Kidney tubule cell (primary cell): ENCODE measurements around the gene WTIP.
"Not testable (repeated sequence)": the region's sequence is repeated elsewhere in the genome, so short reads cannot be mapped to it uniquely, and the experiment has no call there.

Source experiments
- DNase-seq: peaks from one replicate; pipeline ENCODE4 v3.0.0-alpha.2; 2018; ENCODE audit warnings: low spot score

WTIP gene

GRCh38 chr19:34503531-34504272 is 22.1 kb downstream of the WTIP start:
- DNase-seq = no peak

DNA sequence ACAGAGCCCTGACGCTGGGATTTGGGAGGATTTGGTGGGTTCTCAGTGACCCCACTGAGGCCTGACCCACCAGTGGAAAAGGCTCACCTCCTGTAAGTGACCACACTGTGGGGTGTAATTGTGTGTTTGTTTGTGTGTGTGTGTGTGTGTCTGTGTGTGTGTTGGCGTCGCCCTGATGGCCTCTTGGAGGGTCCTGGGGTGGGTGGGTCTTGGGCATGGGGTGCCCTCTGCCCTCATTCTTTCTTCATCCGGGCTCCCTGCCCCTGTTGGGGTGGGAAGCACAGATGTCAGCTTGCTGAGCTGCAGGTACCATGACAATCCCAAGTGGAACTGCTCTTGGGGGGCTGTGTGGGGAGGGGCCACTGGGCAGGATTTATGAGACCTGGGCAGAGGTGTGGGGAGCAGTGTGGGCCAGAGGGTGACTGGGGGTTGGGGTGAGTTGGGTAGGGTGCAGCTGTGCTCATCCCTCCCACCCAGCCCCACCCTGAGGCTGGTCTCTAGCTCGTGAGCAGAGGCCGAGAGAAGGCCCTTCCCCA is 22.8 kb downstream of the WTIP start:
- no peak for DNase-seq

- no peak for DNase-seq
These were observed 23.3 kb downstream of the WTIP start for GRCh38 chr19:34504809-34505291.

- no peak for DNase-seq
These were observed 23.9 kb downstream of the WTIP start for GRCh38 chr19:34505321-34506025.

GRCh38 chr19:34506026-34506370 is 24.4 kb downstream of the WTIP start:
- DNase-seq = no peak

GRCh38 chr19:34507414-34508067 is 26.0 kb downstream of the WTIP start:
- no peak for DNase-seq

DNA sequence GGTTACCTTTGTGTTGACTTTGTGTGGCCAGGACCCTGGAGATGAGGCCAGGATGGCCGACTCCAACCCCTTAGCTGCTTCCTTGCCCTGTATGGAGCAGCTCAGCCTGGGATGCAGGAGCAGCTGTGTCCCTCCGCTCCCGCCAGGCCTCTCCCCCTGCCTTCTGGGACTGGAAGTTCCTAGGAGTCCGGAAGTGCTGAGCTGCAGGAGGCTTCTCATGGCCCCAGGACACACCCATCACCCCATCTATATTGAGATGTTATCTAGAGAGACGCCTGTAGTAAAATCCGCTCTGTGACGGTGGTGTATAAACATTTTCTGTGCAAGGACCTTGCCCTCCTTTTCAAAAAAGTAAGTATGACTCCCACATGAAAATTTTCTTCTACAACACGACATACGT is 27.0 kb downstream of the WTIP start:
- no peak for DNase-seq

DNA sequence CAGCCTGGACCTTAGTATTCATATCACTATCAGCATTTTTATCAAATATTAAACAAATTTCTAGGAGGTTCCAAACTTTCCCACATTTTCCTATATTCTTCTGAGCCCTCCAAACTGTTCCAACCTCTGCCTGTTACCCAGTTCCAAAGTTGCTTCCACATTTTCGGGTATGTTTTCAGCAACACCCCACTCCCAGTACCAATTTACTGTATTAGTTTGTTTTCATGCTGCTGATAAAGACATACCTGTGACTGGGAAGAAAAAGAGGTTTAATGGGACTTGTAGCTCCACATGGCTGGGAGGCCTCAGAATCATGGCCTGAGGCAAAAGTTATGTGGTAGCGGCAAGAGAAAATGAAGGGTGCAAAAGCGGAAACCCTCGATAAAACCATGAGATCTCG is 29.3 kb downstream of the WTIP start:
- DNase-seq = not testable (repeated sequence)

- no peak for DNase-seq
These were observed 30.8 kb downstream of the WTIP start for GRCh38 chr19:34512254-34512822.

GRCh38 chr19:34513767-34514166 is 32.2 kb downstream of the WTIP start:
- DNase-seq = no peak

DNA sequence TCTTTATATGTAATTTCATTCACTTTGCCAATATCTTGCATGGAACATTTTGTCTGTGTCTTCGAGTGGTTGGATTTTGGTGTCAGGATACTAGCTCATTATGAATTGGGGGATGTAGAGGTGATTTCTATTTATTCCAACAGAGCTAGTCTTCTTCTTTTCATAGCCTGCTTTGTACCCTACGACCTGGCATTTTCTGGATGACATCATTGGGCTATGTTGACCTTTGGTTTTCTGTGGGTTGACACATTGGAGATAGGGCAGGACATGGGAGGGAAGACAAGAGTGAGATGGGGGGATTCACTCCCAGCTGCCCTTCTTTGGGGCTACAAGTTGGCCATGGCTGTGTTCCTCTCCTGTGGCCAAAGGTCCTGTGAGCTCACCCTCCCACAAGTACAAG is 38.0 kb downstream of the WTIP start:
- no peak for DNase-seq

- no peak for DNase-seq
These were observed 41.9 kb downstream of the WTIP start for GRCh38 chr19:34523408-34523807.

DNA sequence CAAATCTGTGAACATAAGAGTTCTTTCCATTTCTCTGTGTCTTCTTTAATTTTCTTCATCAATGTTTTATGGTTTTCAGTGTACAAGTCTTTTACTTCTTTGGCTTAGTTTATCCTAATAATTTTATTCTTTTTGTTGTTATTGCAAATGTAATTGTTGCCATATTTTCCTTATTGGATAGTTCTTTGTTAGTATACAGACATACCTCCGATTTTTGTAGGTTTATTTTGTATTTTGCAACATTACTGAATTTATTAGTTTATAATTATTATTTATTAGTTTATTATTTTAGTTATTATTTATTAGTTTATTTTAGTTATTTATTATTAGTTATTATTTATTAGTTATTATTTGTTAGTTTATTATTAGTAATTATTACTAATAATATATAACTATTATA is 43.4 kb downstream of the WTIP start:
- no peak for DNase-seq

- DNase-seq = no peak
These were observed 52.6 kb downstream of the WTIP start for GRCh38 chr19:34534206-34534605.

DNA sequence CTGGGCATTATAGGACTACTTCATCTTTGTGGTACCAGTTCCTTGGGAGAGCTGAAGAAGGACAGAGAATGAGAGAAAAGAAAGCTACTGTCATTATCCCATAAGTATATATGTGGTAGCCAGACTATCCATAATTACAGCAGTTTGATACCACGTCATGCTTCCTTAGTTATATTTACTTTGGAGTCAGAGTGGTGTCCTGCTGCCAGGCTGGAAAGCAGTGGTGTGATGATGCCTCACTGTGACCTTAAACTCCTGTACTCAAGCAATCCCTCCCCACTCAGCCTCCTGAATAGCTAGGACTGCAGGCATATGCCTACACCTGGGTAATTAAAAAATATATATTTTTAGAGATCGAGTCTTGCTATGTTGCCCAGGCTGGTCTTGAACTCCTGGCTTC is 57.8 kb downstream of the WTIP start:
- DNase-seq = no peak

DNA sequence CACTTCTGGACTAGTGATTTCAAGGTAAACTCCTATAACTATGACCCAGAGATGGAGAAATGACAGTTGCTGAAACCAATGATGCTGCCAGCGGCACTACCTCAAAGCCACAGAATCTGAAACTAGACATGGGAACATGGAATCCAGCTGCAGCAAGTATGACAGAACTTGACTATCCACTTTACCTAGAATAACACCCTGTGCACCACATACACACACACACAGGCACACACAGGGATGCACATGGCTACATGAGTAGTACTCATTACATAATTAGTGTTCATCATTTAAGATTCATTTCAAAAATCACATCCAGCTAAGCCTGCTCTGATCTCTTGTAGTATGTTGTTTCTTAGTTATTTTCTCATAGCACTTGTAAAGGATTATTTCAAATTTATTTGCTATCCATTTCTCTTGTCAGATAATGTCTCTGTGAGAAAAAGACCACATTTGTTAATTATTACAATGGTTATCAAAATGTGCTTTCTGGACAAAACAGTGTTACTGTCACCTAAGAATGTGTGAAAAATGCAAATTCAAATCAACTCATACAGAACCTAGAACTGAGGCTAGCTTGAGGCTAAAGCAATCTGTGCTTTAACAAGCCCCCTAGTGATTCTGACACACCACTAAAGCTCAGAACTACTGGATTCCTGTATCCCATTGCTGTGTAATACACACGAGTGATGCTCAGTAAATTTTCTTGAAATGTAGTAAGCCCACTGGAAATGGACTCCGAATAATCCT is 59.4 kb downstream of the WTIP start:
- no peak for DNase-seq

DNA sequence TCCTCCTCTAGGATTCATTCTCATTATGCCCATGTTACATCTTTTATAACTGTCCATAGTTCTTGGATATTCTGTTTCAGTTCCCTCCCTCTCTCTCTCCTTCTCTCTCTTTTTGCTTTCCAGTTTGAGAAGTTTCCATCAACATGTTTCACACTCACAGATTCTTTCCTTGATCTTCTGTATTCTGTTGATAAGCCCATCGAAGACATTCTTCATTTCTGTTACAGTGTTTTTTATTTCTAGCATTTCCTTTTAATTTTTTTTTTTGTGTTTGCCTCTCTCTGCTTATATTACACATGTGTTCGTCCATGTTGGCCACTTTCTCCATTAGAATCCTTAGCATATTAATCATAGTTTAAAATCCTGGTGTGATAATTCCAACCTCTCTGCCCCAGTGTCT is 68.3 kb downstream of the WTIP start:
- DNase-seq = no peak

- peak; percentile 18 for DNase-seq
These were observed 73.9 kb downstream of the WTIP start for GRCh38 chr19:34555447-34555846.

DNA sequence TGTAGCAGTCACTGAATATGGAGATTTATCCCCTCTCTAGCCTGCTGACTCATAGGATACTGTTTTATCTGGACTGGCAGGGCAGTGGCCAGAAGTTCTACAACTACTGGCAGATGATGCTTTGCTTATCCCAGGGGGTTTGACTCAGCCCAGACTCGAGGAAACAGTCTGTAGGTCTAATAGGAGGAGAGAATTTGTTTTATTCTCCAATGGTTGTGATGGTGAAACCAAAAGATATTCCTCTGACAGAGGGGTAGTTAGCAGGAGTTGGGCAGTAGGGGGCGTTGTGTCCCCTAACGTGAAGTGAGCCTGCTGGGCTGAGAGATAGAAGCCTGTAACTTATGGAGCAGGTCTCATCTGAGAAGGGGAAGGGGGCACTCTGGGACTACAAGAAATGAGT is 74.9 kb downstream of the WTIP start:
- peak; percentile 7 for DNase-seq

- no peak for DNase-seq
These were observed 77.5 kb downstream of the WTIP start for GRCh38 chr19:34559045-34559444.

GRCh38 chr19:34560229-34560628 is 78.7 kb downstream of the WTIP start:
- DNase-seq = no peak
